Measurements from ENCODE around the gene CDH12.

DNA sequence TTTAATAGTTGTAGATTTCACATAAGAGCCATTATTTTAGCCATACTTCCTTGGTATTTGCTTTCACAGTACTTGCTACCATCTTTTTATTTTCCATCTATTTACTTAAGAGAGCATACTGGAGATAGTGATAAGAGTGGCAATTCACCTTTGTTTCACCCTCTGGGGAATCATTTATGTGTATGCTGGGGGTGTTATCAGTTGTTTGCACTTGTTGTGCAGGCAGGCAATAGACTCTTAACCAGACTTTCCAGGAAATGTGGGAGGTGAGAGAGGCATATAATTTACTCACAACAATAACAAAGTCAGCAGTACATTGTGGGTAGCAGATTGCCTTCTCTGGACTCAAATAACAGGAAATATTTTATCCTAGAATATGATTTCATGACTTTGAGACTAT, 1018.3 kb downstream of the CDH12 start:
- TF ChIP-seq, protein P1, sequence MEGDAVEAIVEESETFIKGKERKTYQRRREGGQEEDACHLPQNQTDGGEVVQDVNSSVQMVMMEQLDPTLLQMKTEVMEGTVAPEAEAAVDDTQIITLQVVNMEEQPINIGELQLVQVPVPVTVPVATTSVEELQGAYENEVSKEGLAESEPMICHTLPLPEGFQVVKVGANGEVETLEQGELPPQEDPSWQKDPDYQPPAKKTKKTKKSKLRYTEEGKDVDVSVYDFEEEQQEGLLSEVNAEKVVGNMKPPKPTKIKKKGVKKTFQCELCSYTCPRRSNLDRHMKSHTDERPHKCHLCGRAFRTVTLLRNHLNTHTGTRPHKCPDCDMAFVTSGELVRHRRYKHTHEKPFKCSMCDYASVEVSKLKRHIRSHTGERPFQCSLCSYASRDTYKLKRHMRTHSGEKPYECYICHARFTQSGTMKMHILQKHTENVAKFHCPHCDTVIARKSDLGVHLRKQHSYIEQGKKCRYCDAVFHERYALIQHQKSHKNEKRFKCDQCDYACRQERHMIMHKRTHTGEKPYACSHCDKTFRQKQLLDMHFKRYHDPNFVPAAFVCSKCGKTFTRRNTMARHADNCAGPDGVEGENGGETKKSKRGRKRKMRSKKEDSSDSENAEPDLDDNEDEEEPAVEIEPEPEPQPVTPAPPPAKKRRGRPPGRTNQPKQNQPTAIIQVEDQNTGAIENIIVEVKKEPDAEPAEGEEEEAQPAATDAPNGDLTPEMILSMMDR (IDR thresholded peaks at IDR 0.05): no peak
- no peak for TF ChIP-seq POLR2A (IDR thresholded peaks at IDR 0.05)

Data from thyroid gland (tissue), 4 donors.